Large intestine (tissue), 3 donors: ENCODE results near the gene SESN2. TPM values are rescaled to one million over a fixed set of nuclear protein-coding genes. Genes with fewer than 3 reads are reported as not detected.

Source experiments
- DNase-seq, 2 donors: peaks; one replicate each; pipeline versions ENCODE4 v3.0.0 to v3.0.0-alpha.2; 2013
- H3K27ac ChIP-seq: one replicate; pipeline ENCODE4 v1.5.1; 2013; ENCODE audit warnings: low read length
- H3K27me3 ChIP-seq: 2 replicates; pipeline ENCODE4 v1.6.1; 2013; ENCODE audit warnings: low read length; ENCODE audit not compliant: control insufficient read depth, insufficient read depth
- H3K36me3 ChIP-seq: 2 replicates; pipeline ENCODE4 v1.6.1; 2013; ENCODE audit warnings: low read length; ENCODE audit not compliant: control insufficient read depth, insufficient read depth
- H3K4me1 ChIP-seq: one replicate; pipeline ENCODE4 v1.6.1; 2013; ENCODE audit warnings: low read length; ENCODE audit not compliant: control insufficient read depth, insufficient read depth
- H3K4me3 ChIP-seq: one replicate; pipeline ENCODE4 v1.5.1; 2013; ENCODE audit warnings: low read length
- H3K9me3 ChIP-seq: one replicate; pipeline ENCODE4 v1.6.1; 2013; ENCODE audit warnings: mild to moderate bottlenecking, low read depth, low read length, moderate library complexity; ENCODE audit not compliant: control insufficient read depth
- WGBS: methylation state at CpG from one replicate; pipeline ENCODE4 v1.1.5; 2013; ENCODE audit warnings: low lambda C conversion rate; ENCODE audit not compliant: insufficient coverage; 5-methylcytosine and 5-hydroxymethylcytosine counted together
- polyA plus RNA-seq: library from polyadenylated mRNA; unstranded; fragments of 120-200 nt; gene quantifications from one replicate; pipeline ENCODE4 v1.2.1, GENCODE V29; 2013

Gene SESN2
- polyA plus RNA-seq, 1 donor, result 30.4 TPM

DNA sequence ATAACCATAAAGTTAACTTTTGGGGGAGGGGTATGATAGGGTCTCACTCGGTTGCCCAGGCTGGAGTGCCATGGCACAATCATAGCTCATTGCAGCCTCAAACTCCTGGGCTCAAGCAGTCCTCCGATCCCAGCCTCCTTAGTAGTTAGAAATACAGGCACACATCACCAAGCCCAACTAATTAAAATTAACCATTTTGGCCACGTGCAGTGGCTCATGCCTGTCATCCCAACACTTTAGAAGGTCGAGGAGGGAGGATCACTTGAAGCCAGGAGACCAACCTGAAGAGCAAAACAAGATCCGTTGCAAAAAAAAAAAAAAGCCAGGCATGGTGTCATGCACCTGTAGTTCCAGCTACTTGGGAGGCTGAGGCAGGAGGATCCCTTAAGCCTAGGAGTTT lies 42.9 kb downstream of the SESN2 start:
- H3K27me3 ChIP-seq, result no peaks in the 10 kb centered on the region
- no peak overlapping the region for H3K4me3 ChIP-seq
- DNase-seq, result no peak
- H3K4me1 ChIP-seq, result peaks cover 11% of the 10 kb centered on the region
- no peak overlapping the region for H3K27ac ChIP-seq
- WGBS, result 80% methylated on average over 1 of the region's 5 CpGs
- no peaks in the 10 kb centered on the region for H3K36me3 ChIP-seq
- no peaks in the 10 kb centered on the region for H3K9me3 ChIP-seq

DNA sequence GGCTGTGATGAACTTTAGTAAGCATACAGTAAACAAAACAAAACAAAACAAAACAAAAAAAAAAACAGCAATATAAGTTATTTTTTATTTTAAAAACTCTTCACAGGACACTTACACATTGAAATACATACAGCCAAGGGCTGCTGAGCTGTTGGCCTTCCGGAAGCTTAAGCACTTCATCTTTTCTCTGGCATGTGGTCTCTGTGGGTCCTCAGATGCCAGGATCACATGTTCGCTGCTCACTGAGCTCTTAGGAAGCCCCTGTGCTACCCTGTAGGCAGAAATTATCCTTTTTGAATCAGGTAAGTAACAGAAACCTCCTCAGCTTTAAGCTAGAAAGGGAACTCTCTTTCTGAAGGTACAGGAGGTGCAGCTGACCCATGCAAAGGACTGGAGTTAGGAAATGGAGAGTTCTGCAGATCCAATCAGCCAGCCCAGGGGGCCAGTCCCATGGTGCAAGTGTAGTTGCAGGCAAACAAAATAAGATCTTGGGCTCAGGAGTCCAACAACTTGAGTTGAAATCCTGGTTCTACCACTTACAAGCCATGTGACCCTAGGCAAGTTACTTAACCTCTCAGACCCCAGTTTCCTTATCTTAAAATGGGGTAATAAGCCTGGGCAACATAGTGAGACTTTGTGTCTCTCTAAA lies 47.1 kb downstream of the SESN2 start:
- no CpG with 5 or more reads among the region's 2 CpGs for WGBS
- peak overlapping the region; percentile 17 for H3K27ac ChIP-seq
- peak in 1 of 2 donors; percentile 67 for DNase-seq
- H3K36me3 ChIP-seq, result no peaks in the 10 kb centered on the region
- H3K27me3 ChIP-seq, result no peaks in the 10 kb centered on the region
- no peaks in the 10 kb centered on the region for H3K9me3 ChIP-seq
- H3K4me1 ChIP-seq, result peaks cover 4% of the 10 kb centered on the region
- H3K4me3 ChIP-seq, result no peak overlapping the region

DNA sequence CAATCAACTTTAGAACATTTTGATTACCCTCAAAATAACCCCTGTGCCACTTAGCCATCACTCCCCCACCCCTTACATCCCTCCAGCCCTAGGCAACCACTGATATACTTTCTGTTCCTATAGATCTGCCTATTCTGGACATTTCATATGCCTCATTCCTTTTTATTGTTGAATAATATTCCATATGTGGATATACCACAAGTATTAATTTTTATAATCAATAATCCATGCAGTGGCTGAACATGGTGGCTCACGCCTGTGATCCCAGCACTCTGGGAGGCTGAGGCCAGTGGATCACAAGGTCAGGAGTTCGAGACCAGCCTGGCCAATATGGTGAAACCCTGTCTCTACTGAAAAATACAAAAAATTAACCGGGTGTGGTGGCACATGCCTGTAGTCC lies 49.4 kb downstream of the SESN2 start:
- Histone ChIP-seq H3K9me3 (no peaks in the 10 kb centered on the region), H3K27ac (no peak overlapping the region), H3K27me3 (no peaks in the 10 kb centered on the region), H3K4me1 (peaks cover 9% of the 10 kb centered on the region), H3K4me3 (no peak overlapping the region), H3K36me3 (no peaks in the 10 kb centered on the region)
- no CpG with 5 or more reads among the region's 3 CpGs for WGBS
- no peak for DNase-seq

DNA sequence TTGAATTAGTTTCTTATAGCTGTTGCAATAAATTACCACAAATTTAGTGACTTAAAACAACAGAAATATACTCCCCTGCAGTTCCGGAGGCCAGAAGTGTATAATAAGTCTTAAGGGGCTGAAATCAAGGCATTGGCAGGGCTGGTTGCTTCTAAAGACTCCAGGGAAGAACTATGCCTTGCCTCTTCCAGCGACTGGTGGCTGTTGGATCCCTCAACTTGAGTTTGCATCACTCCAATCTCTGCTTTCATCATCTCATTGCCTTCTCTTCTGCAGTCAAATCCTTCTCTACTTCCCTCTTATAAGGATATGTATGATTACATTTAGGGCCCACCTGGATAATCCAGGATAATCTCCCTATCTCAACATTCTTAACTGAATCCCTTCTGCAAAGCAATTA lies 50.4 kb downstream of the SESN2 start:
- DNase-seq, result no peak
- H3K27me3 ChIP-seq, result no peaks in the 10 kb centered on the region
- H3K27ac ChIP-seq, result no peak overlapping the region
- H3K9me3 ChIP-seq, result no peaks in the 10 kb centered on the region
- H3K4me1 ChIP-seq, result peaks cover 19% of the 10 kb centered on the region
- no peaks in the 10 kb centered on the region for H3K36me3 ChIP-seq
- H3K4me3 ChIP-seq, result no peak overlapping the region
- WGBS, result no CpG with 5 or more reads among the region's 2 CpGs

DNA sequence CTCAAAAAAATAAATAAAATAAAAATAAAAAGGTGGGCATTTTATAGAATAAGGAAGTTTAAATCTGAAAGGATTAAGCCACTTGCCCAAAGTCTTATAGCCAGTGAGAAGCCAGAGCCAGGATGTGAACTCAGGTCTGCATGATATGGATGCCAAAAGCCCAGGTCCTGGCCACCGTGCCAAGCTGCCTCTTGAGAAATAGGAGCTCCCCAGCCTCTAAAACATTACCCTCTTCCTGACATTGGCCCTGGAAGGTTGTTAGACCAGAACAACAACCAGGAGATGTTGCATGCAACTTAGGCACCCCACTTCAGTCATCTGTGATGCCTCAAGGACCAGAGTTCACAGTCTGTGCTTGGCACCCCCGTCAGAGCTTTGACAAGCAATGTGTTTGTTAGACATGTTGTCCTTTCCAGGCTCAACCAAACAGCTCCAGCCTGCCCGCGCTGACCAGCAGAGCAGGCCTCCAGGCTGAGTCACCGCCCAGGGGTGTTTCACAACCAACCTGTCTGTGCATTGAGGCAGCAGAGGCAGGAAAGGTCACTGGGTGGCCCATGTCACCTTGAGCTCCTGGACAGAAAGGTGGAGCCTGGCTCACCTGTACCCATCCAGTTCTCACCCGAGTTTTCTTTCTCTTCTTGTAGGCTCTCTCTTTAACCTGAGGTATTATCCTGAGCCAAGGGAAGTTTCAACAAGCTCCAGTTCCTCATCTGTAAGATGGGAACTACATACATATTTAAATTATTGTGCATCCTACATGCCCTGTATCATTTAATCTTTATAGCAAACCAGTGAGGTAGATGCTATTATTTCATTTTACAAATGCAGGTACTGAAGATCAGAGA lies 54.6 kb downstream of the SESN2 start:
- Histone ChIP-seq H3K36me3 (no peaks in the 10 kb centered on the region), H3K27ac (peak overlapping the region; percentile 84), H3K4me1 (peaks cover 15% of the 10 kb centered on the region), H3K27me3 (no peaks in the 10 kb centered on the region), H3K9me3 (no peaks in the 10 kb centered on the region), H3K4me3 (no peak overlapping the region)
- WGBS, result no CpG with 5 or more reads among the region's 6 CpGs
- peak; percentile 79 to 85 for DNase-seq

DNA sequence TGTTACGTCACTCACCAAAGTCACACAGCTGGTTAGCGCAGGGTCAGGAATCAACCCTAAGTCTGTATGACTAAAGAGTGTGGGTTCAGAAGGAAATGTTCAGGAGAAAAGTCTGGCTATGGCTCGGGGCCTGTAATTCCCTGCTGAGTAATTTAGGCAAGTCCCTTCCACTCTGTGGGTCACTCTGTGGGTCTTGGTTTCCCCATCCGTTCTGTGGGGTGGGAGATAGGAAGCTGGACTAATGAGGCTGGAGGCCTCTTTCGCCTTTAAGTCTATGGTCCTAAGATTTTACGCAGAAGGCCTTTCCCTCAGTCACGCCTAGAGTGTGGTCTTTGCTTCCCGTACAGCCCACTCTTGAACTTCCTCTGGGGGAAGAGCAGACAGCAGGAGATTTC lies 55.2 kb downstream of the SESN2 start:
- H3K4me1 ChIP-seq, result peaks cover 15% of the 10 kb centered on the region
- WGBS, result no CpG with 5 or more reads among the region's 8 CpGs

DNA sequence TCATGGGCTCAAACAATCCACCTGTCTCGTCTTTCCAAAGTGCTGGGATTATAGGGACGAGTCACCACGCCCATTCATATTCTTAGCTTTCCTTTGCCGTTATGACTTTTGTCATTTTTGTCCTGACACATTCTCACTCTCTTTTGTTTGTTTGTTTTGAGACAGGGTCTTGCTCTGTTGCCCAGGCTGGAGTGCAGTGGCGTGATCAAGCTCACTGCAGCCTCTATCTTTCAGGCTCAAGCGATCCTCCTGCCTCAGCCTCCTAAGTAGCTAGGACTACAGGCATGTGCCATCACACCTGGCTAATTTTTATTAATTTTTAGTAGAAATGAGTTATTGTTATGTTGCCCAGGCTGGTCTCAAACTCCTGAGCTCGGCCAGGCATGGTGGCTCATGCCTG lies 57.7 kb downstream of the SESN2 start:
- Histone ChIP-seq H3K4me3 (no peak overlapping the region), H3K36me3 (no peaks in the 10 kb centered on the region), H3K4me1 (peaks cover 31% of the 10 kb centered on the region), H3K27ac (no peak overlapping the region), H3K9me3 (no peaks in the 10 kb centered on the region), H3K27me3 (no peaks in the 10 kb centered on the region)
- no peak for DNase-seq
- no CpG with 5 or more reads among the region's 7 CpGs for WGBS

More for the DNA sequence above, 55.2 kb downstream of the SESN2 start:
- H3K9me3 ChIP-seq, result no peaks in the 10 kb centered on the region
- no peak for DNase-seq
- no peak overlapping the region for H3K4me3 ChIP-seq
- H3K27ac ChIP-seq, result peak overlapping the region; percentile 84
- no peaks in the 10 kb centered on the region for H3K27me3 ChIP-seq
- no peaks in the 10 kb centered on the region for H3K36me3 ChIP-seq

DNA sequence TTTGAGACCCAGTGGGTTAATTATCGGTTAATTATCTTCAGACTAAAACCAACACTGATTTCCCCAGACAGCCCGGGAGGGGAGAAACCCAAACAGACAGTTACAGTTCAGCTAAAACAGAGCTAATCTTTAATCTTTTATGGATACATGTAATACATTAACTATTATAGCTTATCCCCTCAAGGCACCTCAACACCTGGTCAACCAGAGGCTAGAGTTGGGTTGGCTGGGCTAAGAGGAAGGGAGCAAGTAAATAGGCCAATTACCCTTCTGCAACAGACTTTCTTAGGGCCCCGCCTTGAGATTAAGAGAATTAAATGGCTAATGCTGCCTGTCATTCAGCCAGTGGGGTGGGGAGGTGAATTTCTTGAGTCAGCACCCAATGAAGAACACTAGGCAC lies 62.9 kb downstream of the SESN2 start:
- no CpG with 5 or more reads among the region's 3 CpGs for WGBS
- peaks cover 50% of the 10 kb centered on the region for H3K4me1 ChIP-seq
- no peaks in the 10 kb centered on the region for H3K27me3 ChIP-seq
- no peaks in the 10 kb centered on the region for H3K9me3 ChIP-seq
- no peaks in the 10 kb centered on the region for H3K36me3 ChIP-seq
- no peak overlapping the region for H3K4me3 ChIP-seq
- peak overlapping the region; percentile 90 for H3K27ac ChIP-seq
- peak; percentile 92 to 97 for DNase-seq

DNA sequence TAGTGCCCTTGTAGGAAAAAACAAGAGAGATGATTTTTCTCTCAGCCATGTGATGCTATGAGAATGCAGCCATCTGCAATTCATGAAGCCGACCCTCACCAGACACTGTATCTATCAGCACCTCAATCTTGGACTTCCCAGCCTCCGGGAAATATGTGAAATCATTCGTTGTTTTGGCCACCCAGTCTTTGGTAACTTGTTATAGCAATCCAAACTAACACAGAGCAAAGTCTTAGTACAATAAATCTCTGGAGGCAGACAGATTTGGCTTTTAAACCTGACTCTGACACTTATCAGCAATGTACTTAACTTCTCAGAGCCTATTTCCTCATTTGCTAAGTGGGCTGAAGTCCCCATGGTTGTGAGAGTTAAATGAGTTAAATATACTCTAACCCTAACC lies 64.4 kb downstream of the SESN2 start:
- Histone ChIP-seq H3K27ac (peak overlapping the region; percentile 90), H3K36me3 (no peaks in the 10 kb centered on the region), H3K9me3 (no peaks in the 10 kb centered on the region), H3K4me1 (peaks cover 61% of the 10 kb centered on the region), H3K4me3 (no peak overlapping the region), H3K27me3 (no peaks in the 10 kb centered on the region)
- no CpG with 5 or more reads among the region's 3 CpGs for WGBS
- DNase-seq, result peak; percentile 57 to 84

DNA sequence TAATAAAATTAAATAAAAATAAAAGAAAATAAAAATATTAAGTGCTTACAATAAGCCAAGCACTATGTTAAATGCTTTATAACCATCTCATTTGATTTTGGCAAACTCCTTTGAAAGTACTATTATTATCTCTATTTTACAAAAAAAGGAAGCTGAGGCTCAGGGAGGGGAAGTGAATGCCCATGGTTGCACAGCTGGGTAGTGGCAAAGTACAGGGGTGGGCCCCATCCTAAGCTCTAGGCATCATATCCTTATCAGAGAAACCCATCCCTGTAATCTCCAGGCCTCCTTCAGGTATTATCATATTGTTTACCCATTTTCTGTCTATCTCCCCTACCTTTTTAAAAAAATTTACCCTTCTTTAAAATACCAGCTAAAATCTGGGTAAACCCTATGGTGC lies 67.2 kb downstream of the SESN2 start:
- Histone ChIP-seq H3K9me3 (no peaks in the 10 kb centered on the region), H3K4me3 (no peak overlapping the region), H3K36me3 (peaks cover 10% of the 10 kb centered on the region), H3K4me1 (peaks cover 55% of the 10 kb centered on the region), H3K27me3 (no peaks in the 10 kb centered on the region), H3K27ac (peak overlapping the region; percentile 92)
- no peak for DNase-seq
